ENCODE data around the gene CD27.

- TF ChIP-seq CTCF (IDR thresholded peaks at IDR 0.05) (no peak), POLR2A (IDR thresholded peaks at IDR 0.05) (no peak)
Measured at GRCh38 chr12:6452245-6452943, 7.6 kb downstream of the CD27 start.
